UCSD-AML1 (cell line): ENCODE measurements around the gene DCAKD.

Source experiments
- DNase-seq: peaks from one replicate; lab custom pipeline; 2025; ENCODE audit not compliant: unreplicated experiment; lab: John Stamatoyannopoulos, UW

Gene DCAKD

GRCh38 chr17:45031231-45032173 is 19.9 kb downstream of the DCAKD start:
- peak; percentile 43 for DNase-seq

DNA sequence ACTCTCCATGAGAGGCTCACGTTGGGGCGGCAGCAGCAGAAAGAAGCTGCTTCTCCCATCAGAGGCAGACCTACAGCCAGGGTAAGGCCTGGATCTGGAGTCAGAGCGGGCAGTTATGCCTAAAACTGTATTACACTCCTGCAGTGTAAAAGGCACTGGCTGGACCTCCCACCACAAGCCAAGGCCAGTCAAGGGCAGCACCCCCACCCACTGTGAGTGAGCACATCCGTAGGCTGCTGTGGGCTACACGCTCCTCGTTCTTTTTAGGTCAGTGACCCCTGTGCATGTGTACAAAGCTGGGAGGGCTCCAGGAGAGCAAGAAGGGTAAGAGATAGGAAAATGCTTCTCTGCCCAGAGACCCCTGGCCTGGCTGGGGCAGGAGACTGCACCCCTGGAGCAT is 20.7 kb downstream of the DCAKD start:
- DNase-seq = no peak

- no peak for DNase-seq
Observed at GRCh38 chr17:45029758-45030423, 21.5 kb downstream of the DCAKD start.

DNA sequence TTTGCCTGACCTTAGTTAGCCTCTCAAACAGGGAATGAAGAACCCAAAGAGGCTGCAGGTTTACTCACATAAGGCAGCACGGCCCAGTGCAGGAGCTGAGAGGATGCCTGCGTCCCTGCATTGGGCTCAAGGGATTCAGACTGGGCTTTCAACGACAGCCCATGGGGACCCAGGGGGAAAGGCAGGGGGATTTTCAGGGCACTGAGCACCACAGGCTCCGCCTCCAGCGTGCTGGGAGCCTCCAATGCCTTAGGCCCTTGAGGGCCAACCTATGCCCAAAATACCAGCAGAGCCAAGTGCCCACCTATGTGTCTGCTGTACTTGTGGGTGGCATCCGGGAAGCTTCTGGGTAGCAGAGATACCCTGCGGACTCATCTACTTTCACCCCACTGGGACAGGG is 22.3 kb downstream of the DCAKD start:
- DNase-seq = no peak

GRCh38 chr17:45022655-45023339 is 28.6 kb downstream of the DCAKD start:
- DNase-seq = no peak

DNA sequence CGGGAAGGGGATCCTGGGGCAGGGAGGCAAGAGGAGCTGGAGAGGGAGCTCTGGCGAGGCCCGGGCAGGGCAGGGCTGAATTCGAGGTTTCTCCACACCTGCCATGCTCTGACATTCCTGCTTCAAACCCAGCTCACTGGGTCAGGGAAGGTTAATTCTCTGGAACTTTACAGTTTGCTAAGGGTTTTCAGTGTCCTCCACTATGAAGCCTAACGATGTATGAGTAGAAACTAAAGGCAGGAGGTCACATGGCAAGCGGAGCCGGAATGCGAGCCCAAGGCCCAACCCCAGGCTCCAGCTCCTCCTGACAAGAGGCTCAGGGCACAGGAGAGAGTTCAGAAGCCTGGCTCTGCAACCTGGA is 29.2 kb downstream of the DCAKD start:
- DNase-seq = no peak

DNA sequence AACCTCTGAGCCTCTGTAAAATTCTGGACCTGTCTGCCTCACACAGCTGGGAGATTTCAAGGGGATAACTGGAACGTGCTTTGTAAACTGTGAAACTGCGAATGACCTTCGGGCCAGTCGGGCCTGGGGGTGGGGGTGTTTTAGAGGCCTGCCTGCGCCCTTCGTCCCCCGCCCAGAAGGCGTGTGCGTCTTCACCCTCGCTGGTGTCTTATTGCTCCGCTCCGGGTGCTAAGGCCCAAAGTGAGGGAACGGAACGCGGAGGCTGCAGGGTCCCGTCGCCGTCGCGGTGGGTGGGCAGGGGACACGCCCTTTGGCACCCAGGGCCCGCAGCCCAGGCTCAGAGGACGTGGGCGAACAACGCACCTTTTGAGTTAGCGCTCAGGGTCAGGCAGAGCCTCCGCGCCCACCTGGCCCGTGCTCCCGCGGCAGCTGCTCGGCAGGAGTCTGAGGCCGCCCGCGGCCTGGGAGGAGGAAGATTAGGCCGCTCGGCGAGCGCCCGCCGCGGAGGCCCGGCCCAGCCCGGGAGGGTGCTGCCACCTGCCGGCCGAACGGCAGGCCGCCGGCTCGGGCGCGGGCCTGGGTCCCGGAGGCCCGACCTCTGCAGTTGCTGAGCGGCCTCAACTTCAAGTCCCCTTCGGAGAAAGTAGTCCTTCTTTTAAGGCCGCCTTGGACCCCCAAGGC is 29.7 kb downstream of the DCAKD start:
- DNase-seq = peak; percentile 62

DNA sequence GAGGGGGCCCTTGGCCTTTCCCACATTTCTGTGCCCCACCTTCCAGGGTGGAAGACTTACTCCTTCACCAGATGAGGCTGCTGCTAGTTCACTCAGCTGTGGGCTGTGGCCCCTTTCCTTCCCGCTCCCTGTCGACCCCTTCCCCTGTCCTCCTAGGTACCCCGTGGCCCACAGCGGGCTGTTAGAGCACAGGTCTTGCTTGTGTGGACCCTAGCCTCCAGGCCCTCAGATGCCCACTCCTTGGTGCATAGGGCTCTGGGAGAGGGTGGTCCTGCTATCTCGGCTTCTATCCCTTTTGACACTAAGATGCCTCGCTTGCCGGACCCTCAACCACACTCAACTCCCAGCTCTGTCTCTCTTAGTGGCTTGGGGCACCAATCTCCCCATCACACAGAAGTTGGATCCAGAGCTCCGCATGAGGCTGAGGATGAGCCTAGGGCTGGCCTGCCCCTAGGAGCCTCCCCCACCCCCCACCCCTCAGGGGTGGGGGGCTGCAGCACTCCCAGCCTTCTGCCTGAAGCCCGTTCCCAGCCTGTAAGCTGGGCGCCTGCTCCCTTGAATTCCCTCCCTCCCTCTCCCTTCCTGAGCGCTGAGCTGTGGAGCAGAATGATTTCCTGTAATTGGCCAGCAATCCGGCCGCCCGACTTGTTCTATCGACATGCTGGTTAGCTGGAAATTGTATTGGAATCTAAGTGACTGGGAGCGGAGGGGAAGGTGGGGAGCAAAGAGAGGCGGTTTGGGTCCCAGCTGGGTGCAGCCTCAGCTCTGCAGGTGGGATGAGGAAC is 30.9 kb downstream of the DCAKD start:
- no peak for DNase-seq

DNA sequence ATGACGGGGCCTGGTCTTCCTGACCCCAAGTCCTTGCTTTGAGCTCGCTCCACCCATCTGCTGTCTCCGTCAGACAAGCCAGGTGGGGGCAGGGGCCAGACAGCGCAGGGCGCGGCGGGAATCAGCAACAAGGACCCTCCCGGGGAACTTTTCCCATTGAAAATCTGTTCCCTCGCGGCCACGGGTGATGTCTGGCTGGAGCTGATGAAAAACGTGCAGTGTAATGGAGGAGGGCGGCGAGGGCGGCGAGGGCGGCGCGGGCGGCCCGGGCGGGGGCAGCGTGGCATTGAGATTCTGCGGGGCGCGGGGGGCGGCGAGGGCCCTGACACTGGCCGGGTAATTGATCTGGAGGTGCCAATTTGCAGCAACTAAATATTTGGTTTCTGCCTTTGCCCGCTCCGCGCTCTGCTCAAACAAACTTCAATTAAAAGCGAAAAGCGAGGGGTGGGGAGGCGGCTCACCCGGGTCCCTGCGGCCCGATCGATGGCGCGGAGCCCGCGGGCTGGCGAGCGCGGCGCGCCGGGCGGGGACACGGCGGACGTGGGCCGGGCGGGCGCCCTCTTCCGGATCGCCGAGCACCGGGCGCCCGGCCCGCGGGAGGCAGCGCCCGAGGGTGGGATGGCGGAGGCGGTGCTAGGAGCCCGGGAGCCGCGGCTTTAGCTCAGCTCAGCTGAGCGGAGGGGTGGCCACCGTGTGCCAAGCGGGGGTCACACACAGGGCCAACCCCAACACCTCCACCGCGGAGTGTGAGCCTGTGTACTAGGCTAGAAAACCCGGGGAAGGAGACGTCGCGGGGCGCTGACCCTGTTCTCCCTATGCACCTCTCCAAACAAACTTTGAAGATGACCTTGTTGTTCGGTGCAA is 32.4 kb downstream of the DCAKD start:
- DNase-seq = peak; percentile 58

DNA sequence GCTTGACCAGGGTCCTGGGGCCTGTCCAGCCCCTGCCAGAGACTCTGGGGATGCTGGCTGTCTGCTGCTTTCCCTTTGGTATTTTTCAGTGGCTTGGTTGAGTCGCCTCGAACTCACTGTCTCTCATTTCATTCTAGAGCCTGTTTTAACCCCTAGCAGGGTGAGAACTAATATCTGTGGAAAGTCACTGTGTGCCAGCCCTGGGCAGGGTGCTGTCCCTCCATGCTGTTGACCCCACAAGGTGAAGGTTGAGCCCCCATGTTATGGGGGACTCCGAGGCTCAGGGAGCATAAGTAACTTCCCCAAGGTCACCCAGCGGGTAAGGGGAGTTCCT is 33.0 kb downstream of the DCAKD start:
- no peak for DNase-seq

GRCh38 chr17:45016823-45017222 is 34.6 kb downstream of the DCAKD start:
- DNase-seq = no peak

- DNase-seq = no peak
Observed at GRCh38 chr17:45016237-45016636, 35.2 kb downstream of the DCAKD start.

DNA sequence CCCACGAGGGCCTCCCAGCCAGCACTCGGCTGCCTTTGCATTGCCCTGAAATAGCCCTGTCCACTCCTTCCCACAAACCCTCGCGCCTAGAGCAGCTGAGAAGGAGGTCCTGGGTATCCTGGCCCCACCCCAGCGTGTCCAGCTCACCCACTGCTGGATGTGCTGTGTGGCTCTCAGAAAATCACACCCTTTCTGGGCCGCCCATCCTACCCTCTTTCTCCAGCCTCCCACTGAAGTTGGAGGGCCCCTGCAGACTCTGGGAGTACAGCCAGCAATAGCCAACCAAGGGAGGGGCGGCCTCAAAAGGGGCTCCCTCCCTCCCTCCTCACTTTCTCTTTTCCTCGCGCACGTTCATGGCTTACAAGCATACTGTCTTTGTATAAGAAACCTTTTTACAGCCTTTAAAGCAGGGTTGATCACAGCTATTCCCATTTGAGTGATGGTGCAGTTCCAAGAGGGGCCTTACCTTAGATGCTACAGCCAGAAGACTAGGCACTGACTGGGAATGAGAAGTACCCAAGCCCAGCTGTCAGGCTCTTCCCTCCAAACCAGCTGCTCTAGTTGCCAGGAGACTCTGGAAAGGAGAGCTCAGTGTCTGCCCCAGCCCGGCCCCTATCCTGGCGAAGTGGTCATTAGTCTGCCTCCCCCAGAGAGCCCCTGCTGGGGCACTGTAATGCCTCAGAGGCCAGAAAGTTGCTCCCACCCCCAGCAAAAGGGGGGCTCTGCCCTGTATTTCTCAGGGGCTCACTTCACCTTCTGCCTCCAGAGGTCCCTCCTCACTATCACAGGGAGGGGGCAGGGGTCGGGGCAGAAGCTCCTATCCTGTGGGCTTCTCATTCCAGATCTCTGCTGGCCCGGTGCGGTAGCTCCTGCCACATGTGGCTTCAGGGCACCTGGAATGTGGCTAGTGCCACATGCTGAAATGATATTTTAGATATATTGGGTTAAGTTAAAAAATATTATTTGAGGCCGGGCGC is 38.1 kb downstream of the DCAKD start:
- DNase-seq = no peak

DNA sequence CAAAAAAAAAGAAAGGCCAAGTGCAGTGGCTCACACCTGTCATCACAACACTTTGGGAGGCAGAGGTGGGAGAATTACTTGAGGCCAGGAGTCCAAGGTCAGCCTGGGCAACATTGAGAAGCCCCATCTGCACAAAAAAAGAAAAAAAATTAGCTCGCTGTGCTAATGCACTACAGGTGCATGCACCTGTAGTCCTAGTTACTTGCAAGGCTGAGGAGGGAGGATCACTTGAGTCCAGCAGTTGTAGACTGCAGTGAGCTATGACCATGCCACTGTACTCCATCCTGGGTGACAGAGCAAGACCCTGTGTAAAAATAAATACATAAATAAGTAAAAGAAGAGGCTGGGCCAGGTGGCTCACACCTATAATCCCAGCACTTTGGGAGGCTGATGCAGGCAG is 39.7 kb downstream of the DCAKD start:
- no peak for DNase-seq

DNA sequence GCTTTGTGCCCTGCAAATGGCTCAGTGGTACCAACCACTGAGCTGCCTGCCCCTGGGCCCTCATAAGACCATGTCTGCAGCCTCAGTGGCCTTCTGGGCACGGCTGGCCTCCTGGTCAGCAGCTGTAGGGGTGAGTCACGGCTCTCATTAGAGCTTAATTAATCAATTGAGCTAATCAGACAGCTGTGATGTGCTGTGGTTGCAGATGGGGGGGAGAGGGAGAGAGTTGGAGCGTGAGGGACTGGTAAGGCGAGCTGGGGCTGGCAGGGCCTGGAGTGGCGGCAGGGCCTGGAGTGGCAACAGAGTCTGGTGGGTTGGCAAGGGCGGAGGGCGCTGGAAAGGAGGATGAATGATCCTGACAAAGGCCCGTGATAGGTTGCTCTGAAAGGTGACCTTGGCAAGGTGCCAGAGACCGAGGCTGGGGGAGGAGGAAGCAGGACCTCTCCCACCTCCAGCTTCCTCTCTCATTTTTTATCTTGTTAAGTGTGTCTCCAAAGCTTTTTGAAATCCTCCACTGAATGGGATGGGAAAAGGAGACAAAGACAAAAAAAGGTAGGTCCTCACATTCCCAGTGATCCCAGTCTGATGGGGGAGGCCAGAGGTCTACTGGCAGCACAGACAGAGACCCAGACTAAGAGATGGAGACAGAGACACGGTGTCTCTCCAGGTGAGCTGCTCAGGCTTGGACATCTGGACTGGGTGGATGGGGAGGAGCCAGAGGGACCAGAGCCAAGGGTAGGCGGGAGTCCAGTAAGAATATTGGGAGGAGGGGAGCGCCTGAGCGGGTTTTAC is 41.6 kb downstream of the DCAKD start:
- DNase-seq = no peak

DNA sequence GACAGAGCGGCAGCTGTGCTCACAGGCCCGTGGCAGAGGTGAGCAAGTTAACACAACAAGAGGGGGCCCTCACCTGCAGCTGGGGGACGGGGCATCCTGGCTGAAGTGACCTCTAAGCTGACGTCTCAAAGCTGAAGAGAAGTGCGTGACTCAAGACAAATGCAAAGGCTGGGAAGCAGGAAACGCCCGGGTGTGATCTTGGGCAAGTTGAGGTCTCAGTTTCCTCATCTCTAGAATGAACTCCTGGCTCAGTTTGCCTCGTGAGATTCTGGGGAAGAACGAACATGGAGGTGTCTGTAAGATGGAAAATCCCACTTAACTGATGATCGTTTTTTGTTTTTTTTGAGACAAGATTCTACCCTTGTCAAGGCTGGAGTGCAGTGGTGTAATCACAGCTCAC is 43.2 kb downstream of the DCAKD start:
- DNase-seq = no peak

GRCh38 chr17:45006927-45007461 is 44.4 kb downstream of the DCAKD start:
- no peak for DNase-seq

- DNase-seq = no peak
Observed at GRCh38 chr17:45005700-45006099, 45.7 kb downstream of the DCAKD start.
